Measurements from ENCODE around the gene SLC44A1.

SLC44A1 gene

DNA sequence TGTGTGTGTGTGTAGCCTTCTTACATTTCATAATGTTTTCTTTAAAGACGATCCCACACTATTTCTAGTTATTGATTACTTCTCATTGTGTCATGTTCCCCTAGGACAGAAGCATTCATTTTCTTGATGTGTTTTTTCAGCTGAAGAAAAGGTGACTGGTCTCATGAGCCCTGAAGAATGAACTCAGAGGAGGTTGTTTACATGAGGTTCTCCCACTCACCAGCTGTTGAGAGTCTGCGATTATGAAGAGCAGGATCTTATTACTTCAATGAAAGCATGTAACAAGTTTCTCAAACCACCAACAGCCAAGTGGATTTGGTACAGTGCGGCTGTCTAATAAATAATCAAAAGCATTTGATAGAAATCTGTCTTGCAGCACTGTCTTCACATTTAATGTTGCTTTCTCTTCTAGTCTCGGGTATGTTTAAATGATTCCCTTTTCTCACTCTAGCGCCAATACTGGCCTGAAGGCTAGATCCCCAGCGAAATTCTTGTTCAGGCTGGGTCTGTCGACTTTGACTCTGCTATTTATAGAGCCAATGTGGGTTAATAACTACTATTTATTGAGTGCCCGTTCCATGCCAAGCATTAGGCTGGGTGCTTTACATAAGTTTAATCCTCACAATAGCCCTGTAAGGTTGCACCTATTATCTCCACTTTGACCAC lies 193.8 kb downstream of the SLC44A1 start:
- peak; percentile 24 for DNase-seq

DNA sequence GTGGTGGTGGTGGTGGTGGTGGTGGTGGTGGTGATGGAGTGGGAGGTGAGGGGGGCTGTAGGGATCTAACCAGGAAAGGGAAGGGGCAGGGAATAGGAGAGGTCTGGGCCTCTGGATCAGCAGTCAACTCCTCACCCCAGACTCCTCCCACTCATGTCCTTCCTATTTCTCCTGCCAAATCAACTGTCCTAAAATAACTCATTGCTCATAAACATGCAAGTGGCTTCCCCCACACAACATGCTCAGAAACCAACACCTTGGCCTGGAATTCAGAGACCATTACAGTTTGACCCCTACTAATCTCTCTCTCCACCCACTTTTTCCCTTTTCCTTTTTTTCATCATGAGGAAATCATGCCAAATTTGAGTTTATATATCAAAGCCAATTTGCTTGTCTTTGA lies 195.0 kb downstream of the SLC44A1 start:
- DNase-seq, result no peak

DNA sequence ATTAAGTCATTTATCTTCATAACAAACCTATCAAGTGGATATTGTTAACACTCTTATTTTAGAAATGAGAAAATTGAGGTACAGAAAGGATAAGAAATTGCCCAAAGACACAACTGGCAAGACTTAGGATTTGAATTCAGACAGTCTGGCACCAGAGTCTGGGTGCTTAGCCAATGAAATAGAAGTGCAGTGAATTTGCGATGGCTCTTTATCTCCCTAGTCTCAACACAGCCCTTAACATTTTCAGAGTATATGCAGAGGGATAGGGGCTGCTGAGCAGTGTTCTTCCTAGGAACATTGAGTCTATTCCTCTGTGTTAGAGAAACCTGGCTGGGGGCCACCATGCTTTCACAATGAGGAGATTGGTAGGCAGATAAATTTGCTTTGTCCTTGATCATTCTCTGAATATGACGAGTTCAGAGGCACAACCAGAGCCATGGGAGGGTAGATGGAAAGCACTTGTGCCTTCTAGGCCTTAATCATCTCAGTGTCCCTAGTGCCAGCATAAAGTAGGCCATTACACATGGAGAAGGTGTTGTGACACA lies 197.2 kb downstream of the SLC44A1 start:
- DNase-seq, result no peak

DNA sequence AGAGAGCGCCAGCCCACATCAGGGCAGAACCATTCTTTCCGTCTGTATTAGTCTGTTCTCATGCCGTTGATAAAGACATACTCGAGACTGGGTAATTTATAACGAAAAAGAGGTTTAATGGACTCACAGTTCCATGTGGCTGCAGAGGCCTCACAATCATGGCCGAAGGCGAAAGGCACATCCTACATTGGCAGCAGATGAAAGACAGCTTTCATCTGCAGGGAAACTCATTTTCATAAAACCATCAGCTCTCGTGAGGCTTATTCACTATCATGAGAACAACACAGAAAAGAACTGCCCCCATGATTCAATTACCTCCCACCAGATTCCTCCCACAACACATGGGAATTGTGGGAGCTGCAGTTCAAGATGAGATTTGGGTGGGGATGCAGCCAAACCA lies 198.7 kb downstream of the SLC44A1 start:
- no peak for DNase-seq

DNA sequence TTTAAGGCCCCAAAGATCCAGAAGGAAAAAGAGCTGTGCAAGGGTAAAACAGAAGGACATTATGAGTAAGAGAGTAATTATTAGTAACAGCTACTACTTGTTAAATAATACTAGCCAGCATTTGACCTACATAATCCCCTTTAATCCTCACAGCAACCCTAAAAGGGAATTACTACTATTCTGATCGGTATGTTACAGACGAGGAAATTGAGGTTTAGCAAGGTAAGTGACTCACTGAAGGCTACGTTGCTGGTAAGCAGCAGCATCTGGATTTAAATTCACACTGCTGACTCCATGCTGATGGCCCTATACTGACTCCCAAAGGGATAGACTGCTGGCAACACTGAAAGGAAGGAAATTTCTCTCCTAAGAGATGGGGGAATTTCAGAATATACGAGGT lies 199.7 kb downstream of the SLC44A1 start:
- DNase-seq, result no peak

DNA sequence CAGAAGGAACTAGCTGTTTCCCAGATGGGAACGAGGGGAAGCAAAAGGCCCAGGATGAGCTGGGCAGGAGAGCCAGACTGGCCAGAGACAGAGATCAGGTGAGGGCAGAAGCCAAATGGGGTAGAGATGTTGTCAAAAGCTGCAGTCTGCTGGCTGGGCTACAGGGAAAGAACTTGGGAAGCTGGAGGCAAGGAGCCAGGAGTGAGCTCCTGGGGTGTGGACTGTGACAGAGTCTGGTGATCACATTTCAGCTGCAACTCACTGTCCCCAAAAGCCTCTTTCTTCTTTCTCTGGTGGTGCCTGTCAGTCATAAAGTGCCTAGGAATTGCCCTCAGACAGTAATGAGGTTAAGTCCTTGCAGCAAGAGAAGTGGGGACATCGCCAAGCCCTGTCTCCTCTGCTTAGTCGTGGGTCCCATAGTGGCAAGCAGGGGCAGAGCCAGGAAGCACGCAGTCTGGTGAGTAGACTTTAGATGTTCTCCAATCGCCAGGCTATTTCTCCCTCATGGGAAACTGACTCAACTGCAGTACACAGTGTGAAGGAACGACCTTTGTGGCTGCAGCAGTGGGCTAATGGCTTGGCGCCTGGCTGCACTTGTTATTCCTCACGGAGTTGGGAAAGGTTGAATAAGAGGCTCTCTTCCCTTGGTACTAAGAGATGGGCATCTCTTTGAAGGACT lies 200.9 kb downstream of the SLC44A1 start:
- no peak for DNase-seq

DNA sequence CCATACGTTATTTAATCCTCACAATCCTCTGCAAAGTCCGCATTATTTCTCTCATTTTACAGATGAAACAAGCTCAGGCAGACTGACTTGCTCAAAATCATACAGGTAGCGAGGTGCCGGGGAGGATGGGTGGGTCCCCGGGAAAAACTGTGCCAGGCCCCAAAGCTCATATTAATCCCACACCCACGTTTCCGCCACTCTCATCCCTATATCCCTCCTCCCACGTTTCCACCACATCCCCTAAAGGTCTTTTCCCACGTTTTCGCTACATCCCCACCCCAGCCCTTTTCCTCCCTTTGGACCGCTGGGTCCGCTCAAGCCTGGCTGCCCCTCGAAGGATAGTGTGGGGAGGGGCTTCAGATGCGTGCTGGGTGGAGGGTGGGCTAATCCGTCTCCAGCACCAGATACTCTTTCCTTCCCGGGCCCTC lies 202.9 kb downstream of the SLC44A1 start:
- no peak for DNase-seq

DNA sequence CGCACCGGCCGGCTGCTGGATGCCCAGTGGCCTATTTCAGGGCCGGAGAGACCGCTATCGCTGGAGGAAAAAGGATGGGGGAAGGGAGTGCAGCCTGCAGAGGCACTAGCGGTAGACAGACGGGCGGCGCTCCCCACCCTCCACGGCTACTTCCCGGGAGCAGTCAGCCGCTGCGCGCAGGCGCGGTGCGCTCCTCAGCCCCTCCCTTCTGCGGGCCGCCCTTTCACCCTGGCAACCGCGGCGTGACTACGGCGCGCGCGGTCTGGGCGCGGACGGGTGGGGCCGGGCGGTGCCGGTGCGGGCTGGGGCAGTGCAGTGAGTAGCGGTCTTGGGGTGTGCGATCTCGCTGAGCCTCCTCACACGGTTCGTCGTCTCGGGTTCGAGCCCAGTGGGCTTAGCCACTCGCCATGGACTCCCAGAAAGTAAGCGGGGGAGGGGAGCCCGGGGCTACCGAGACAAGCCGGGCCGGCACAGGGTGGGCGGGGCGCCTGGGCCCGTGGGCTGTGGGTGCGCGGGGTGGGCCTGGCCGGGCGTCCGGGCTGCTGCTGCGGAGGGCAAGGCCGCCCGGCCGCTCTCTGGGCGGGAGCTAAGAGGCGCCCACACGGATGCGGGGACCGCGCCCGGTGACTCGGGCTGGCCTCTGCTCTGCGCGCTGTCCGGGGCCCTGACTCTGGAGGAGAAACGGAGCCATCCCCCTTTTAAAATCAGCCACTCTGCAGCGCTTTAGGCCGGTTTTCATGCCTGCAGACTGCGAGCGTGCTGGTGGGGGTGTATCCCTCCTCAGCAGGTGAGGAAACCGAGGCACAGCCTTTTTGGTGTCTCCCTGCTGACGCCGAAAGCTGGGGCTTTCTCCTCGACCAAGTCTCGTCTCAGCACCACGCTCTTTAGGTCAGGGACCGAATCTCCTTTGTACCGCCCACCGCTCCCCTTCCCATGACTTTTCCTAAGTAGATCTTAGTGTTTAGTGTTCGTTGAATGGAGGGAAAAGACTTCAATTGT lies 203.7 kb downstream of the SLC44A1 start, which contains the start of gene FSD1L:
Gene FSD1L (plus strand): TSS at position 221 of the 999 bp plus-strand sequence. CDS start 187 bp downstream, at position 408.
- peak; percentile 96 for DNase-seq

DNA sequence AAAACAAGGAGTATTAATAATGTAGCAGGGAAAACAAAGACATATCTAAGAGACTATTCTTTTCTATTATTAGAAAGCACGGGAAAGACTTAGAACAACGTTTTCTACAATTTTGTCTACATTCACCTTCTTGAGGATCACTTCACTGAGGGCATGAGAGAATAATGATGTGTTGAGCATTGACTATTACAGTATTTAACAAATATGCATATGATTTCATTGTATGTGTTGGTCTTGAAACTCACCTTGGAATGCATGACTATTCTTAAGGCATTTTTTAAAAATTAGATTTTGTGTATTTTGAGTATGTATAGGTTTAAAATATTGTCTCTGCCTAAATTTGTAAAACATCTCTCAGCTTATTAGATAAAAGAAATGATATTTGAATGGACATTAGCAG lies 204.6 kb downstream of the SLC44A1 start:
- DNase-seq, result no peak

DNA sequence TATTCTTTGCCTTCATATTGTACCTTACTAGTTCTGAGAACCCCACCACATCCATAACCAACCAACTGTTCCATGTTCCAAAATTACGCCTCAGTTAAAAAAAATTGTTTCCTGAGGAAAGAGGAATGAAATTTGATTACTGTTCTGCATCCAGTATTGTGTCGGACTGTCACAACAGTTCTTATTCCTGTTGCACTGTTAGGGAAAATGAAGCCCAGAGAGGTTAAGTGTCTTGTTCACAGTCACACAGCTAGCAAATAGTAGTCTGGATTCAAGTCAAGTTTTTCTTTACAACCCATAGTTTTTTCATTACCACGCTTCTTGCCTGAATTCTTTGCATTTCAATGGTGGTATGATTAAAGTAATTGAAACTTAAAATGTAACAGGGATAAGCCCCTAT lies 207.7 kb downstream of the SLC44A1 start:
- DNase-seq, result no peak

DNA sequence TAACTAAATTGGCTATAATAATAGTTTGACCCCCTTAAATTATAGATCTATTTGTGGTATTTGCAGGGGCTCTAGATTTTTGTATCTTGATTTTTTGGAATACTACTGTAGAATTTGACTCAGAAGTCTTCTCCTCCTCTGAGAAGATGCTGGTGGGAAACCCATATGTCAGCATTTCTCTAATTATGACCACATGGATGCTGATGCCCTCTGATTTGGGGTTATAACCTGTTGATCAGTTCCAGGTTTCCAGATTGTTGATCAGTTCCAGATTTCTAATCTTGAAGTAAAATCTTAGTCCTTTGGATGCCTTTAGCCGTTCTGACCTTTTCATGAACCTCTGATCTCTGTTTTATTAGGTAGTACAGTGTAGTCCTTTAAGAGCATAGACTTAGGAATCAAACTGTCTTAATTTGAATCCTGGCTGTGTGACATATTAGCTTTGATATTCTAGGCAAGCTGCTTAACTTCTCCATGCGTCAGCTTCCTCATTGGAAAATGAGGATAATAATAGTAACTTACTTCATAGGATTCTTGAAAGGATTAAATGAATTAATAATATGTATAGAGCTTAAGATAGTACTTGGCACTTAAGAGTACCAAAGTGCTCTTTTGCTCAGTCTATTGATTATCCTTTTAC lies 211.5 kb downstream of the SLC44A1 start:
- DNase-seq, result no peak

DNA sequence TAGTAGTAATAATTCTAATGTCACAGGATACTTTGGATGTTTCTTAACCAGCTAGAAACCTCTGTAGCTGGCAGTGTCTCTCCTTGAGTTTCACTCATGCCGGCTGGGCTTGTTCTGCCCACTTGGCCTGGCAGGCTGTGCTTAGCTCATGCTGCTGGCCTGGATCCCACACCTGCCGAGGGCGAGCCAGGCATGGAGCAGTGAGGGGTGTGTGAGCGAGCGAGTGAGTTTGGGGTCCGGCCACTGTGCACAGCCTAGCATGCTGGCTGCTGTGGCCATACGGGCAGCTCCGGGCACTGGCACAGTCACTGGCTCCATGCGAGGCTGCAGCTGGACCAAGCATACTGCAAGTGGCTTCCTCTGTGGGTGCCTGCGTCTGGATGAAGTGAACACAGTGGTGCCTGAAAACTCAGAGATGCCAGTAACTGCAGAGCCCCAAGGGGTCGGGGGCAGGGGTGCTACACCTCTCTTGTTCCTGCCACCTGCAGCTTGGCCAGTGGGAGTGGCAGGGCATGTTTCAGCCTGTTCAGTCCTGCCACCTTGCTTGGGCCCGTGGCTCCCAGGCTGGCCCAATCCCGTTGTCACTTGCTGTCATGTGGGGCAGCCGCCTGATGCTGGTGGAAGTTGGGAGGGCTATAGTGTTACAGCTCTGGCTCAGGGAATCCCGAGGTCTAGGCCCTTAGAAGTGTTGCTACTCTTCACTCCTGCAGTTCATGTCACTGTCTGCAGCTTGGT lies 213.3 kb downstream of the SLC44A1 start:
- no peak for DNase-seq

DNA sequence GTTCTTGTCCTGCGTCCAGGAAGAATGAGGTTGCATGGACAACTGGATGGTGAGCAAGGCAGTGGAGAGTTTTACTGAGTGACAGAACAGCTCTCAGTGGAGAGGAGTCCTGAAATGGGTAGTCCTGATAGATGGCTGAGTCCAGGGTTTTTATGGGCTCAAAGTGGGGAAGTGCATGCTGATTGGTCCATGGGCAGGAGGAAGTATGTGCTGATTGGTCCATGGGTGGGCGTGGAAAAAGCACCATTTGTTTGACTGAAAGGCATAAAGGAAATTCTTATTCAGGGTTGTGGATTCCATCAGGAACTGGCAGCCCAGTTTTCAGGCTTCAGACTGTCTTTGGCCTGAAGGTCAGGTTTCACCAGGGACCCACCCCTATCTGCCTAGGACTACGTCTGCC lies 214.0 kb downstream of the SLC44A1 start:
- no peak for DNase-seq

DNA sequence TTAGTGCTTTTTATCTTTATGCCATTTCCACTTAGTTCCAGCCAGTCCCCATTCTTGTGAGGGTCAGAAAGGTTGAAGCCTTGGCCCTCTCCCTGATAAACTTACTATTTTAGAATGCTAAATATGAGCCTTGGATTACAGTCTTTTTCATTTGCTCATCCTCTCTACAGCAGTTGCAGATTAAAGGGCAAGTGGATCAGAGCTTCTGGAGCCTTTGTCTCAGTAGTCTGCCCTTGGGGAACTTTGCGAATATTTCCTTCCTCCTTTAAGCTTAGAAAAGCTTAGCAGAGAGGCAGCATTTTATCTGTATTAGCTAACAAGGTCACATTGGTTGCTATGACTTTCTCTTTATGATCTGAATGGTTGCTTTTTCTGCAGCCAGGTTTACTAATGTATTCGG lies 214.9 kb downstream of the SLC44A1 start:
- DNase-seq, result no peak

DNA sequence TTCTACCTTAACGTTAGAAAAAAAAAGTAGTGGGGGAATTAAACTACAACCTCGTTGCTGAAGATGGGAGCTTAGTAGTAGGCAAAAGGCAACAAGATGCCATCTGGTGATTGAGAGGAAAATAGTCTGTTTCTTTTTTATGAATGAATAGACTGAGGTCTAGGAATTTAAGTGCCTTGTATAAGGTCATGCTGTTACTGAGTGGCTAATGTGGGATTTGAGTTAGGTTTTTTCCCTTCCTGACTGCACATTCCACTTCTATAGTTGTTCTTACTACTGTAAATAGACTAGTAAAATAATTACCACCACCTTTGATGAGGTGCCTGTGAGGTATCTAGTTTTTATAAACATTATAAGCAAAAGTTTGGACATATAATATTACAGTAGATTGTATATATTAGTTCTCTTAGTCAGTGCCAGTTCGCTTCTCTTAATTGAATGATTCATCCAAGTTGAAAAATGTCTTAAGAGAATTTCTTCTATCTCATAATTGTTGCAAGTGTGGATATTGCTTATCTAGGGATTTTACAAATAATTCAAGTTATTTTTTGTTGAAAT lies 222.5 kb downstream of the SLC44A1 start:
- DNase-seq, result no peak

DNA sequence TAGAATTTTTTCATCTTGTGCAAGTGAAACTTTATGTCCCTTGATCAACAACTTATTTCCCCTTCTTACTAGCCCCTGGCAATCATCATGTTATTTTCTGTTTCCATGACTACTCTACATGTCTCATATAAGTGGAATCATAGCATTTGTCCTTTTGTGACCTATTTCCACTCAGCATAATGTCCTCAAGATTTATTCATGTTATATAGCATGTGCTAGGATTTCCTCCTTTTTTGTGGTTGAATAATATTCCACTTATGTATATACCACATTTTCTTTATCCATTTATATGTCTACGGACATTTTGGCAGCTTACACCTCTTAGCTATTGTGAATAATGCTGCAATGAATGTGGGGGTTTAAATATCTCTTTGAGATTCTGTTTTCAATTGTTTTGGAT lies 224.4 kb downstream of the SLC44A1 start:
- no peak for DNase-seq

DNA sequence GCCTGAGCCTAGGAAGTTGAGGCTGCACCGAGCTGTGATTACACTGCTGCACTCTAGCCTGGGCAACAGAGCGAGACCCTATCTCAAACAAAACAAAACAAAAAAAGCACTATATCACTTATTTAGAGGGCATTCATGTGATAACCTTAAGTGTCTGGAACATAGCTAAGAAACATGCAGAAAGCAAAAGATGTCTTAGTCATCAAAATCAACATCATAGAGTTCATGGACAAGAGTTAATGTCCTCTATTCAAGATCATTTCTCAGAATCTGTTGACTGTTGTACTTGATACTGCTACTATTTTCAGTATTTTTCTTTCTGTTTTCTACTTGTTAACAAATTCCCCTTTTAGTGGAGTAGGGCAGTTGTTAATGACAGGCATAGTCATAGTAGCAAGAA lies 228.8 kb downstream of the SLC44A1 start:
- no peak for DNase-seq

DNA sequence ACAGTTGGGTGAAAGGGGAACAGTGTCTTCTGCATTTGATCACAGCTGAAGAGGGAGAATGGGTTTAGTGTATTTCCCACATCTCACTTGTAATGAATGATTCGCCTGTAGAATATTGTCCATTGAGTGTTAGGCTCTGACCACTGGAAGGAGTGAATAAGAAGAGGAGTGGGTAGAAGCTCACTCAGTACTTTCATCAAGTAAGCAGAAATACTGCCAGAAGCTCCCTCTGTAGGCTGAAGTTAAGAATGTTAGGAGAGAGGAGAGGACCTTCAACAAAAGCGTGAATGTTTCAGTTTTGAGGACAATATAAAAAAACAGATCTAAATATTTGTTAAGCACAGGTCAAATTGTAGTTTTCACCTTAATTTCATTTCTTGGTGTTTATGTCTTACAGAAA lies 230.9 kb downstream of the SLC44A1 start:
- DNase-seq, result peak; percentile 13

DNA sequence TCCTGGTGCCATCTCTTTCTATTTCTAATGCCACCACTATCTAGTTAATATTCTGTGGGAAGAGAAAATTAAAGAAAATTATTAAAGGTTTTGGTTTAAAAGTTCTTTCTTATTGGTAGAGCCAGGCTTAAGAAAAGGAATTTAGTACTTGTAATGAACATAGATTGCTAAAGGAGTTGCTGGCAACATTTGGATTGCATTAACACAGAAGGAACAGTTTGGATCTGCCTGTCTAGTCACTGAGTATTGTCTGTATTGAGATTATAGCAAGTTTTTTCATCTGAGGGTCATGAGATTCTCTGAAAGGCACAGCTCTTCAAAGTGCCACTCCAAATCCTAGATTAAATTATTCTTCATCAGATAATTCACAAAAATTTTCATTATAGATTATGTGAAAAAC lies 235.4 kb downstream of the SLC44A1 start:
- no peak for DNase-seq

DNA sequence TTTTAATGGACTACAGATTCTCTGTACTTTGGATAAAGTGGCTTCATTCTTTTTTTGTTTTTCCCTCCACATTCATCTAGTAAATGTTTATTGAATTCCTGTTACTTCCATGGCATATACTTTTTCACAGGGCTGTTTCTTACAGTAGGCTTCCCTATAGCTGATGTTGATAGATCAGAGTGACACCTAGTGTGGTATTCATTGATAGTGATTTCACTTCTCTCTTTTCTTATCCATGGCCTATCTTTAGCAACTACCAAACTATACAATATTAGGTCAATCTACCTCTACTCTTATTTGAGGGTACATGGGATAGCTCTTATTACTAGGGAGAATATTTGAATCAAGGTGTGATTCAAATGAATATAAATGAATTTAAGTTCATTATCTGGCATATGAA lies 239.2 kb downstream of the SLC44A1 start:
- DNase-seq, result no peak

DNA sequence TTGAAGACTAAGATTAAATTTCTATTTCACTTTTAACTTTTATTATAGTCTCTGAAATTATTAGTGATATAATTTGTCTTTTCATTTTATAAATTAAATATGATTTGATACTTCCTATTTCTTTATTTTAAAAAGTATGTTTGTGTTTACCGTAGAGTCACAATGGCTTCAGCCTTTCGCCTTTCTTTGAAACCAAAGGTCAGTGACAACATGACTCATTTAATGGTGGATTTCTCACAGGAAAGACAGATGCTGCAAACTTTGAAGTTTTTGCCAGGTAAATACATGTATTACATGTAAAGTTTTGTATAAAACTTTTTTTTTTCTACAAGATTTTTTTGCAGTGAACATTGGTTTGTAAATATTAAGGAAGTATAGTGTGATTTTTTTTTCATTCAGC lies 239.8 kb downstream of the SLC44A1 start:
- DNase-seq, result no peak

DNA sequence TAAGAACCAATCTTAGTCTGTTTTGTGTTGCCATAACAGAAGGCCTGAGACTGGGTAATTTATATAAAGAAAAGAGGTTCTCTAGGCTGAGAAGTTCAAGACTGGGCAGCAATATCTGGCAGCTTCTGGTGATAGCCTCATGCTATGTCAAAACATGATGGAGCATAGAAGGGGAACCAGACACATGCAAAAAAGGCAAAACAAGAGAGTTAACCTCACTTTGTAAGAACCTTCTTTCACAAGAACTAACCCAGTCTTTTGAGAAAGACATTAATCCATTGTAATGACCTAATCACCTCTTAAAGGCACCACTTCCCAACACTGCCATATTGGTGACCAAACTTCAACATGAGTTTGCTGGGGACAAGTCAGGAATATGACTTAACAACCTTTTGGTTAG lies 240.7 kb downstream of the SLC44A1 start:
- no peak for DNase-seq

Measured in eye (tissue), 1 donor.